CD4-positive, alpha-beta T cell (primary cell): ENCODE results near the gene SPRED2. TPM values are rescaled to one million over a fixed set of nuclear protein-coding genes. Genes with fewer than 3 reads are reported as not detected.

Experiments used
- ATAC-seq: fragments of 200-7000 bp; cut with Tn5 transposase; one replicate; pipeline ENCODE4 v1.10.0; 2022; ENCODE audit warnings: mild to moderate bottlenecking; ENCODE audit not compliant: poor library complexity
- CTCF ChIA-PET: fragments of 350-600 bp; sonication (Branson Sonifier 250); formaldehyde crosslinking; loops from one replicate; lab custom pipeline; 2021; ENCODE audit warnings: antibody characterized with exemption, inconsistent platforms; lab: Charles Lee
- POLR2A ChIA-PET: fragments of 350-600 bp; sonication (Branson Sonifier 250); formaldehyde crosslinking; loops from one replicate; lab custom pipeline; 2021; ENCODE audit warnings: antibody characterized with exemption, inconsistent platforms; lab: Charles Lee
- DNase-seq, 14 experiments: peaks; one replicate each; pipeline ENCODE4 v3.0.0-alpha.2; 2013 to 2020; ENCODE audit warnings: mixed read lengths in 2 of 14
- H3K27ac ChIP-seq, 2 donors: one replicate each; pipeline versions ENCODE4 v1.5.1 to v1.7.0; 2013; ENCODE audit warnings: low read length in 2 of 2, low read depth in 1 of 2, mild to moderate bottlenecking in 1 of 2
- H3K27me3 ChIP-seq, 2 experiments: 1 replicate in 1 of 2; 2 replicates in 1 of 2; pipeline versions ENCODE4 v1.6.1 to v1.7.0; 2013; ENCODE audit warnings: low read length in 2 of 2, control low read depth in 1 of 2, mild to moderate bottlenecking in 1 of 2, moderate library complexity in 1 of 2; ENCODE audit not compliant: insufficient read depth in 2 of 2, control insufficient read depth in 1 of 2
- H3K36me3 ChIP-seq: one replicate; pipeline ENCODE4 v1.6.1; 2013; ENCODE audit warnings: low read length, control low read depth; ENCODE audit not compliant: insufficient read depth
- H3K4me1 ChIP-seq: one replicate; pipeline ENCODE4 v1.6.1; 2013; ENCODE audit warnings: low read length, control low read depth; ENCODE audit not compliant: insufficient read depth
- H3K4me3 ChIP-seq: one replicate; pipeline ENCODE4 v1.5.1; 2013; ENCODE audit warnings: mild to moderate bottlenecking, low read length, moderate library complexity
- H3K9me3 ChIP-seq, 2 experiments: 1 replicate in 1 of 2; 2 replicates in 1 of 2; pipeline versions ENCODE4 v1.6.1 to v1.7.0; 2013; ENCODE audit warnings: low read length in 2 of 2, mild to moderate bottlenecking in 2 of 2, control low read depth in 1 of 2, moderate library complexity in 1 of 2; ENCODE audit not compliant: control insufficient read depth in 1 of 2, insufficient read depth in 1 of 2
- H3K27ac Mint-ChIP-seq: one replicate; pipeline ENCODE4 v1.8.0; 2020; ENCODE audit warnings: mixed read lengths
- H3K27me3 Mint-ChIP-seq: one replicate; pipeline ENCODE4 v1.8.0; 2021; ENCODE audit warnings: mixed read lengths
- H3K36me3 Mint-ChIP-seq: one replicate; pipeline ENCODE4 v1.8.0; 2021; ENCODE audit warnings: low read depth, mixed read lengths
- H3K4me1 Mint-ChIP-seq: one replicate; pipeline ENCODE4 v1.8.0; 2021; ENCODE audit warnings: low read depth, mixed read lengths
- H3K4me3 Mint-ChIP-seq: one replicate; pipeline ENCODE4 v1.8.0; 2020; ENCODE audit warnings: mild to moderate bottlenecking, mixed read lengths
- H3K9me3 Mint-ChIP-seq: one replicate; pipeline ENCODE4 v1.8.0; 2020; ENCODE audit warnings: mixed read lengths
- intact Hi-C, 2 experiments: fragments of 100-400 bp; cut with DNase I in 1 of 2; cut with micrococcal nuclease in 1 of 2; formaldehyde crosslinking; loops; one replicate each; pipeline versions ENCODE4 v1.15.1 to v1.9.0; 2023 to 2025; cut with DNase I, micrococcal nuclease
- total RNA-seq, 174 experiments: library from RNA in 2 of 174; stranded (reverse) in 2 of 174; gene quantifications; one replicate each; pipeline ENCODE4 v1.2.3 and lab custom pipeline; 2021 to 2026
- TF ChIP-seq, protein P1 (sequence below): fragments of 200-600 bp; IDR thresholded peaks from one replicate; pipeline ENCODE4 v1.8.0; 2022; ENCODE audit warnings: antibody characterized with exemption, mild to moderate bottlenecking

SPRED2 gene
- total RNA-seq, 2 experiments from 2014 or later = 2.5 to 2.8 TPM

DNA sequence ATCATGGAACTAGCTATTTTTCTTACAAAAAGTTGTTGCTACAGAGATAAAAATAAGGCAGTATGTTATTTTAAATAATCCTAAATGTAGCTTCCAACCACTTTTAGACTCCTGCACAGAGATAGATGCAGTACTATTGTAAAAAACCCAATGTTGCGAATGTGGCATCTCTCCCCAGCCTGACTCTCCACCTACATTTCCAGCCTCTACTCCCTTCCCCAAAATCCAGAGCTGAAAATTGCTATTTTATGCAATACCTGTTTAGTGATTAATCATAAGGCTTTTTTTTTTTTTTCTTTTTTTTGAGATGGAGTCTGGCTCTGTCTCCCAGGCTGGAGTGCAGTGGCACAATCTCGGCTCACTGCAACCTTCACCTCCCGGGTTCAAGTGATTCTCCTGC lies 39.4 kb downstream of the SPRED2 start:
- TF ChIP-seq, protein P1, sequence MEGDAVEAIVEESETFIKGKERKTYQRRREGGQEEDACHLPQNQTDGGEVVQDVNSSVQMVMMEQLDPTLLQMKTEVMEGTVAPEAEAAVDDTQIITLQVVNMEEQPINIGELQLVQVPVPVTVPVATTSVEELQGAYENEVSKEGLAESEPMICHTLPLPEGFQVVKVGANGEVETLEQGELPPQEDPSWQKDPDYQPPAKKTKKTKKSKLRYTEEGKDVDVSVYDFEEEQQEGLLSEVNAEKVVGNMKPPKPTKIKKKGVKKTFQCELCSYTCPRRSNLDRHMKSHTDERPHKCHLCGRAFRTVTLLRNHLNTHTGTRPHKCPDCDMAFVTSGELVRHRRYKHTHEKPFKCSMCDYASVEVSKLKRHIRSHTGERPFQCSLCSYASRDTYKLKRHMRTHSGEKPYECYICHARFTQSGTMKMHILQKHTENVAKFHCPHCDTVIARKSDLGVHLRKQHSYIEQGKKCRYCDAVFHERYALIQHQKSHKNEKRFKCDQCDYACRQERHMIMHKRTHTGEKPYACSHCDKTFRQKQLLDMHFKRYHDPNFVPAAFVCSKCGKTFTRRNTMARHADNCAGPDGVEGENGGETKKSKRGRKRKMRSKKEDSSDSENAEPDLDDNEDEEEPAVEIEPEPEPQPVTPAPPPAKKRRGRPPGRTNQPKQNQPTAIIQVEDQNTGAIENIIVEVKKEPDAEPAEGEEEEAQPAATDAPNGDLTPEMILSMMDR = no peak
- no peak overlapping the region for H3K27ac Mint-ChIP-seq
- H3K4me1 ChIP-seq = peaks cover 3% of the 10 kb centered on the region
- no peaks in the 10 kb centered on the region for H3K4me1 Mint-ChIP-seq
- DNase-seq = no peak
- ChIA-PET POLR2A (no interaction called here), CTCF (interaction anchor here (1.0 kb wide), 1 partner anchor 44 kb away, joined by 3 read pairs; no protein-coding TSS in a partner anchor)
- H3K9me3 ChIP-seq = no peaks in the 10 kb centered on the region
- H3K4me3 ChIP-seq = no peak overlapping the region
- no peak overlapping the region for H3K4me3 Mint-ChIP-seq
- no peak overlapping the region for H3K27ac ChIP-seq
- H3K27me3 ChIP-seq = no peaks in the 10 kb centered on the region
- intact Hi-C loops = no loop called here
- H3K27me3 Mint-ChIP-seq = no peaks in the 10 kb centered on the region
- no peaks in the 10 kb centered on the region for H3K9me3 Mint-ChIP-seq
- ATAC-seq = no peak
- no peaks in the 10 kb centered on the region for H3K36me3 ChIP-seq
- H3K36me3 Mint-ChIP-seq = no peaks in the 10 kb centered on the region

DNA sequence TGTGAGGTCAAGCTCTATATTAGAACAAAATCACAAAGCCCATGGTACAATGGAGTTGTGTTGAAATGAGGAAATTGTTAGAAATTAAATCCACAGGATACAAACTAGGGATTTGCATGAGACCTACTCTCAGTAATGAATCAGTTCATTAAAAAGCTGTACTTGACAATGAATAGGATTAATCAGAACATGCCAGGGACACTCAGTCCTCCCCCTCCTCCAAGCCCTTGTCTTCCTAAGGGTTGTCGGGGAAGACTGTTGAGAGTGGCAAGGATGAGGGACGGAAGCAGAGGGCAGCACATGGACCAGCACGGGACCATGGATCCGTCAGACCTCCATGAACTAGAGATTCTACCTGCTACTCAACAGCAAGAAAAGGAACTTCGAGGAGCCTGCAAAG lies 39.8 kb downstream of the SPRED2 start:
- no peak overlapping the region for H3K4me3 ChIP-seq
- Mint-ChIP-seq H3K4me1 (no peaks in the 10 kb centered on the region), H3K27me3 (no peaks in the 10 kb centered on the region), H3K9me3 (no peaks in the 10 kb centered on the region), H3K27ac (no peak overlapping the region), H3K4me3 (no peak overlapping the region), H3K36me3 (no peaks in the 10 kb centered on the region)
- H3K4me1 ChIP-seq = peaks cover 3% of the 10 kb centered on the region
- ChIA-PET POLR2A (no interaction called here), CTCF (interaction anchor here (1.0 kb wide), 2 partner anchors 28 to 45 kb away, joined by 3 read pairs; no protein-coding TSS in a partner anchor)
- H3K36me3 ChIP-seq = no peaks in the 10 kb centered on the region
- ATAC-seq (no peak), DNase-seq (no peak)
- TF ChIP-seq, protein P1 = no peak
- H3K27ac ChIP-seq = no peak overlapping the region
- intact Hi-C loops = no loop called here
- no peaks in the 10 kb centered on the region for H3K9me3 ChIP-seq
- H3K27me3 ChIP-seq = no peaks in the 10 kb centered on the region

DNA sequence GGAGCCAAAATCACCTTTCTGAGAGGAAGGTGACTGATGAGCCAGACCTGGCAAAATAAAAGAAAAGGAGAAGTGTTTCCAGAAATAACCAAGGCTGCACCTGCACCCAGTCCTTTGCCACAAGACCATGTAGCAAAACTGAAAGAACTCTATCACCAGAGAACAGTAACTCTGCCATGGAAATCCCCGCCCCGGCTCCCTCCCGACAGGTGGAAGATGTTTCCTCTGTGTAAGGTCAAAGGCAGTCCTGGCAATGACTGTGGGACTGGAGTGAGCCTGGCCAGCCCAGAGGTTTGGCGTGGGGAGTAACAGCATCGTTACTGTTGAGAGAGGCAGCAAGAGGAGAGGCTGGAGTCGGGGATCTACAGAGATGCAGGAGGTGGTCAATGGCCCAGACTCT lies 42.3 kb downstream of the SPRED2 start:
- no peak overlapping the region for H3K4me3 ChIP-seq
- no peak overlapping the region for H3K27ac ChIP-seq
- Mint-ChIP-seq H3K9me3 (no peaks in the 10 kb centered on the region), H3K36me3 (no peaks in the 10 kb centered on the region), H3K4me3 (no peak overlapping the region), H3K4me1 (no peaks in the 10 kb centered on the region), H3K27ac (no peak overlapping the region), H3K27me3 (no peaks in the 10 kb centered on the region)
- DNase-seq (peak in 1 of 14 experiments; percentile 17), ATAC-seq (no peak)
- ChIA-PET POLR2A (no interaction called here), CTCF (interaction anchor here (0.7 kb wide), 1 partner anchor 112 kb away, joined by 4 read pairs; no protein-coding TSS in a partner anchor)
- TF ChIP-seq, protein P1 = no peak
- H3K27me3 ChIP-seq = no peaks in the 10 kb centered on the region
- H3K9me3 ChIP-seq = no peaks in the 10 kb centered on the region
- no peaks in the 10 kb centered on the region for H3K36me3 ChIP-seq
- intact Hi-C loops = no loop called here
- peaks cover 3% of the 10 kb centered on the region for H3K4me1 ChIP-seq
